DOHH2 (cell line): Measurements from ENCODE around the gene NEK10.

Experiments
- CTCF ChIP-seq: fragments of 200-600 bp; sonication (generic); IDR thresholded peaks from one replicate; pipeline ENCODE4 v1.5.1; 2014; ENCODE audit warnings: antibody characterized with exemption, mild to moderate bottlenecking, low read depth, low read length; ENCODE audit not compliant: poor library complexity, severe bottlenecking
- EZH2phosphoT487 ChIP-seq: fragments of 200-600 bp; sonication (generic); IDR thresholded peaks from 2 replicates; pipeline ENCODE4 v1.6.1; 2017; ENCODE audit warnings: borderline replicate concordance, mild to moderate bottlenecking, antibody characterized with exemption, low read length, moderate library complexity, mixed read lengths

GRCh38 chr3:27319304-27319703 lies 49.9 kb downstream of the NEK10 start:
- TF ChIP-seq EZH2phosphoT487 (no peak), CTCF (no peak)
